Fibroblast of peridontal ligament (primary cell): ENCODE results near the gene CAB39L.
A peak's percentile ranks its signal among the peaks of the same experiment; 100 is the strongest.
"Not testable (repeated sequence)": the region's sequence is repeated elsewhere in the genome, so short reads cannot be mapped to it uniquely, and the experiment has no call there.

Source experiments
- DNase-seq: peaks from one replicate; pipeline ENCODE4 v3.0.0-alpha.2; 2010; ENCODE audit errors: extremely low read depth

CAB39L gene

DNA sequence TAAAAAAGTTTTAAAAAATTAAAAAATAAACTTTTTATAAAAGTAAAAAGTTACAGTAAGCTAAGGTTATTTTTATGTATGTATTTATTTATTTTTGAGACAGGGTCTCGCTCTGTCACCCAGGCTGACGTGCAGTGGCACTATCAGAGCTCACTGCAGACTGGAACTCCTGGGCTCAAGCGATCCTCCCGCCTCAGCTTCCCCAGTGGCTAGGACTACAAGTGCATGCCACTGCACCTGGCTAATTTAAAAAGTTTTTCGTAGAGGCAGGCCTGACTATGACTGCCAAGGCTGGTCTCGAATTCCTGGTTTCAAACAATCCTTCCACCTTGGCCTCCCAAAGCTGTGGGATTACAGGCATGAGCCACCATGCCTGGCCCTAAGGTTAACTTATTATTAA, 132.0 kb downstream of the CAB39L start:
- DNase-seq: no peak

DNA sequence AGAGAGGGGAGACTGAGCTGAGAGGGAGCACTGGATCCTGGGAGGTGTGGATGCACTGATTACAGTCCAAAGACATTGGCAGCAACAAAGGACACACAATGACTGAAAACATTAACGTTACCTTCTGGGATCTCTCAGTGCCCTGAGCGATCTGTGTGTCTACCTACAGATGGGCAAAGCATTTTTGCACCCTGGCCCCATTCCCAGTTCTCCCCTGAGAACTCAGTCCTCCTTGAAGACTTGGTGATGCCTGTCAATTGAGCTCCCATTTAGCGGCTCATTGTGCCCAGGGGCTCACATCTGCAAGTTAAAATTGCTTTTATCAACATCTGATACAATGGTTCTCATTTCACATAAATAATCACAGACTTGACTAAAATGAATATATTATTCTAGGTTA, 133.6 kb downstream of the CAB39L start:
- no peak for DNase-seq

DNA sequence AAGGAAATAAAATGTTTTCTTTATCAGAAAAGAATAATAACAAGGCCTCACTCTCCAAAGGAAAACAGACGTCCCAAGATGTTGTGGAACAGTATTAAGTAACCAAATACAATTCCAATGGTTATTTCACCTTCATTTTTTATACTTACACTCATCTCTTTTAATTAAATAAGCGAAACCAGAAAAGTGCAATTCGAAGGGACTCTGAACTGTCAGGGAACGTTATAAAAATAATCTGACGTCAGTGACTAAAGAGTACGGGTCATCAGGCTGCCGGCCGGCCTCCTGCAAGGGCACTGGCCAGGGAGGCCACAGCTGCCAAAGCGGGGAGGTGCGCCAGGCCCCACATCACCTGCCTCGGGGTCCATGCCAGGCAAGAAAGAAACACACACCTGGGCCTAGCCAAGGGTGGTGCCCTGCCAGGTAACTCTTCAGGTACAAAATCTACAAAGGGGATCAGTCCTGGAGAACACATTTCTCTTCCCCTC, 134.9 kb downstream of the CAB39L start:
- DNase-seq: peak; percentile 25

DNA sequence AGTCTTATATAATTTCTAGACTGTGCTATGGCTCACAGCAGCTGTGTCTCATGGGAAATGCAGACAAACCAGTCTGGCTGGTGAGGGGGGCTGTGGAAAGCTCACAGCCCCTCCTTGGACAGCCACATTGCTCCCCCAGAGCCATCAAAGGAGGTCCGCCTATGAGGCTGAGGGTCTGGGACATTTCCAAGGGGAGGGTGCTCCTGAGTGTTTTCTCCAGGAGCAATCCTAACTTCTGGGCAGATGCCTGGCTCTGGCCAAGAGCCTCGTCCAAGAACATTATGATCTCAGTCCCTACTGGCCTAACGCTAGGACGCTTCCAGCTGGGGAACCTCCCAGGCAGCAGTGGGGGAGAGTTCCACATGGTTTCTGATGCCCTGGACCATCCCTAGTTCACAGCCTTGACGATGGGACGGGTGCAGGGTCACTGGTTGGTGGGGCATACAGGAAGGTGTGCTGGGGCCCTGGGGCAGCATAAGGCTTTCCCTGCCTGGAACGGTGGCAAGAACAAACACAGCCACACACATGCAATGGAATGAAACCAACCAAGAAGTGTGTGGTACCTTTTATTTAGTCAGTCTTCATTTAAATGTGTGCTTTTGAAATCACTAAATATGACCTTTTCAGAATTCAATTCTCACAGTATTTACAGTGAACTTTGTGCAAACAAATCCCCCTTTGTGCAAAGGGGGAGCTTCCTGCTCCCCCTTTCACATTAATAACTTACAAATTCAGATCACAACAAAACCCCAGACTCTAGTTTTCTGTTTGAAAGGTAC, 135.6 kb downstream of the CAB39L start:
- peak; percentile 91 for DNase-seq

DNA sequence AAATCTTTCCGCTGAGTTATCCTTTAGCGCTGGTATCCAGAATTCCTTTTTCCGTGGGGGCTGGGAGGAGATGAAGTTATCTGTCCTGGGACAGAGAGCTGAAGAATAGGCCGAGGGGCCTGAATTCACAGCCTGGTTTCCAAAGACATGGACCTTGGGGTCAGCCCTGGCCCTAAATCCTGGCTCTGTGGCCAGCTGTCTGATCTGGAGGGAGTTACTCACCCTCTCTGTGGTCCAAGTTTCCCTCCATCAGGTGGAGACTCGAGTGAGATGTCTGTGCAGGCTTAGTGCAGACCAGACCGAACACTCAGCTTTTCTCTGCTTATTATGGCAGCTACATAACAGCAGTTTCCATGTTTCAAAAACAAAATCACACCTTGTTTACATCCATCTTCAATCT, 136.5 kb downstream of the CAB39L start:
- DNase-seq: no peak

DNA sequence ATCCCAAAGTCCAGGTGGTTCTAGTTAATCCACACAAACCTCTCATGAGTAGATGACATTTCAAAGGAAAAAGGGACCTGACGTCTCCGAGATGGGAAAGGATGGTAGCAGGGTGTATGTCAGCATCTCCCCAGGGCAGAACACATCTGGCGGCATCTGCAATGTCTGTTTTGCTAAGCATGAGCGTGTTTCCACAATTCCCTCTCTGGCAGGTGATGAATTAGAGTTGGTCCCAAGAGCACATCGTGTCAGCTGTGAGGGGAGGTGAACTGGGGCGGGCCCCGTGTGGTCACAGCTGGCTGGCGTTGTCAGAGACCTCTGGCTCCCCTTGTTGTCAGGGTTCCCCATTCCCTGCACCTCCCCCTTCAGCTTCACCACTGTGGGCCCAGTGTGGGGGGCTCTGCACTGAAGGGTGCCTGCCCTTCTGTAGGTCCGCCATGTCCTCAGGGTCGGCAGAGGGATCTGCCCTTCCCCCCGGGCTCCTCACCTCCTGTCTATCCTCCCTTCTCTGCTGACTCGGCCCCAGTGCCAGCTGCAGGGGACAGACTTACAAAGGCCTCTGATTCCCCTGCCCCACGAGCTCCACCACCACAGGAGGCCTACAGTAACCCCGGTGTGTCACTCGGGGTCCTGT, 138.0 kb downstream of the CAB39L start:
- DNase-seq: no peak

DNA sequence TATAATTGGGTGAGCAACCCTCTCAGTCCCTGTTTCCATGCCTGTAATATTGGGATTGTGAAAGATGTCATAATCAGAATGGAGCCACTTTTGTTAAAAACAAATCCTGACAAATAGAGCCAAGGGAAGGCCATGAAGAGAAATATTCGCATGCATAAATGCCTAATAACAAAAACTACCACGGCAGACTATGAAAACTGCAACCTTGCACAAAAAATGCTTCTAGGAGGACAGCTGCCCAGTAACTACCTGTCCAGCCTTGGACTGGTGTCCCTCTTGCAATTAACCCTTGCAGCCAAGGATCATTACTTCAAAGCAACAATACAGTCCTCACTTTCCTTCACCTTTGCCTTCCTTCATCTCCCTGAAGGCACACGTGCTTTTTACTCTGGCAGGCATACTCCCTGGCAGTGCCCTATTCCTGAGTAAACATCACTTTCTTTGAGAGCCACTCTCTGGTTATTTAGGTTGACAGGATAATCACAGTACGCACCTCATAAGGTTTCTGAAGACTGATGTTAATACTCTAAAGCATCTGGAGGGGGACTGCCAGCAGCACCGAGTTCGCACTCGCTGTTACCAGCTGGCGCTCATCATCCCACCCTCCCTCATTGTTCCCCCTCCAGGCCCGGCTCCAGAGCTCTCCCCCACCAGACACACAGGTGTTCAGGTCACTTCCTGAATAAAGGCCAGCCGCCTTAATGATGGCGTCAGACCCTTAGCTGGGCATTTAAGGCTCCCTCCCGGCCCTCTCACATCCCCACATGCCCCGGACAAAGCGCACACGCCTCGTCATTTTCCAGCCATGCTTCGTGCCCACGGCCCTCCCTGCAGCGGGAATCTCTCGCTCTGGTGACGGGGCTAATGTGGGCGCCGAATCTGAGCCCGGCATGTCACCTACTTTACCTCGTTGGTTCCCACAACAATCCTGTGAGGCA, 138.8 kb downstream of the CAB39L start:
- DNase-seq: no peak

DNA sequence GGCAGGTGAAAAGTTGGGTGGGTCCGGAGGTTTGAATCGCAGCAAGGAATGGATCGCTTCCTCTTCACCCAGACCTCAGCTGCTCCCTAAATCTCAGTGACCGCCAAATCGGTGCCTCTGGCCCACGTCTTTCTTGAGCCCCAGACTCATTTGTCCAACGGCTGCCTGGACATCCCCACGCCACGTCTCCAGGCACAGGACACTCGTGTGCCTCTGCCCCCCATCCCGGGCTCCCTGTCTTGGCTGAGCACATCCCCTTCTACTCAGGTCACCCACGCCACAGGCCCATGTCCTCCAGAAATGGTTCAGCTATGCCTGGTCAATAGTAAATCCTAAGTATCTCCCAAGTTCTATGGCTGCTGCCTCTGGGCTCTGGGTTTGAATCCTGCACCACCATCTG, 139.5 kb downstream of the CAB39L start:
- DNase-seq: no peak

DNA sequence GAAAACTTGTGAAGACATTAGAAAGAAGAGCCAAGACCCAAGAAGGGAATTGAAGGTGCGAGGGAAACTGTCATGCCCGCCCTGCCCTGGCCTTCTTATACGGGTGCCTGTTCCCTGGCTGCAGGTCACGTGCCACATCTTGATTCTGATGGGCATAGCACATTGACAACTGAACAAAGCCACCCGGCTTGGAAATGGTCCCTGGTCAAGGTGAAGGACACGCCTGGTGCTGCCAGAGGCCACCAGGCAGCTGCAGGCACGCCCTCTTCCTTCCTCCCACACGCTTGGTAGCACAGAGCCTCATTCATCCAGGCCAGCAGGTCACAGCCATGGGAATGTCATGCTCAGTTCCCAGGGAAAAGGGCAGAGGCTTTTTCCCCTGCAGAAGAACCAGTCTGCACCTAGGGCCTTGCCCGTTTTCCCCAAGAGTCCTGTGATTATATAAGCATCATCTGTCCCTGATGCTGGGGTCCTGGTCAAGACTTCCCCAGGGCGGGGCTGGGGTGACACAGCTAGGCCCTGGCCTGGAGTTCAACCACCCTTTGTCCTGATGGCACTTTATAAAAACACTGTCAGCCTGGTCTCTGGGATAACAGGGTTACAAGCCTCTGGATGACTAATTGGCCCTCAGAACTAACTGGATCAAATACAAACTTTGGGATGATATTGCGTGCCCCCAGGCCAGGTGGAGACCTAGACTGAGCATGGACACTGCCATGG, 140.2 kb downstream of the CAB39L start:
- DNase-seq: no peak

DNA sequence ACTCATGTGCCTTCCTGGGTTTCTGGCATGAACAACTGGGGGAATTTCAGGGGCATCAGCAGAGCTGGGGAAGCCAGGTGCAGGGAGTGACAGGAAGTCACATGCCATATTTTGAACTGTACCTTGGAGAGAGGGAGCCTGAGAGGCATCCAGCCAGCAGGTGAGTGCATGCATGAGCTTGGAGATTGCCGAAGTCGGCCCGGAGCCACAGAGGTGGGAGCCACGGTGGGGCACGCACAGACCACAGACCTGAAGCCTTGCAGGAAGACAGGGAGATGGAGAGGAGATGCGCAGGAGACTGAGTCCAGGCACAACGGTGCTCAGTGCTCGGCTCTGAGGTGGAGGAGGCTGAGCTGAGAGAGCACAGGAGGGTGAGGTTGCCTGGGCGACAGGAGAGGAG, 141.0 kb downstream of the CAB39L start:
- no peak for DNase-seq

DNA sequence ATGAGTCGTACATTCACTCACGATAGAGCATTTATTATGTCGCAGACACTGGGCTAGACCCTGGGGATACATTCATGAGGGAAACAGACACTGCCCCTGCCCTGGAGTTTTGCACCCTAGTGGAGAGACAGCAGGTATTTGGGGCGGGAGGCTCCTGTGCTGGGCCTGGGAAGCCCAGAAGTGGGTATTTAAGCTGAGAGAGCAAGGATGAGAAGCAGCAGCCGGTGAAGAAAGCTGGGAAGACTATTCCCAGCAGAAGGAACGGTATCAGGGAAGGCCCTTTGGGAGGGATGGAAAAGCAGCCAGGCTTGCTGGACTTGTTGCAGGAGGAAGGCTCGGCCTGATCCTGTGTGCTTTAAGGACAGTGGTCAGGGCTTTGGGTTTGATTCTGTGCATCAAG, 141.6 kb downstream of the CAB39L start:
- DNase-seq: no peak

DNA sequence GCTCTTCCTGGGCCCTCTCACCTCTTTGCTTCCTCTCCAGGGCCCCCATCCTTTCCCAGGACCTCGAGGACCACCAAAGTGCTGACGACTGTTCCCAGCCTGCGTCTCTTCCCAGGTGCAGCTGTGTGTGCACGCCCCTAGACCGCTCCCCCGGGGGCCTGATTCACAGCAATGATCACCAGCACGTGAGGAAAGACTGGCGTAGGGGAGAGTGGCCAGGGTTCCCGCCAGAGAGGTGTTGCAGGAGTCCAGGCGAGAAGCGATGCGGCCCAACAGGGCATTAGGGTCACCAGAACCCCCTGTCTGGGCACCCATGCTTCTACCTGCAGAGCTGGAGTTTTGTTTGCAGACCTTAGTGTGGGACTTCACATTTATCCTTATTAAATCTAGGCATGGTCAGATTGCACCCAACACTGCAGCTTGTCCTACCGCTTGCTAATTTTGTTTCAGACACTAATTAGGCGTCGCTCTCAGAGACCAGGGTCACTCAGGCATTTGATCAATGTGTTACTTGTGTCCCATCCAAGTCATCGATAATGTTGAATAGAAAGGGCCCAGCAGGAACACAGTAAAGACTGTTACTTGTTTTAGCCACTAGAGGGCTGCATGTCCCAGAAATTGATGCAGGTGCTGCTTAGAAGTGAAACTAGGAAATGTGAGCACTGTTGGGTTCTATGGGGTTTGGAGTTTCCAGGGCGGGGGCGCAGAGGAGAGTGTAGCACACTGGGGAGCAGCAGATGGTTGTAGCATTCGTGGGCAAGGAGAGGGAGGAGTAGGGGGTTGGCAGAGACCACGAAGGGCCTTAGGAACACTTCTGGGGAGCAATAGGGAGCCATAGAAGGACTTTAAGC, 142.9 kb downstream of the CAB39L start:
- DNase-seq: peak; percentile 84

DNA sequence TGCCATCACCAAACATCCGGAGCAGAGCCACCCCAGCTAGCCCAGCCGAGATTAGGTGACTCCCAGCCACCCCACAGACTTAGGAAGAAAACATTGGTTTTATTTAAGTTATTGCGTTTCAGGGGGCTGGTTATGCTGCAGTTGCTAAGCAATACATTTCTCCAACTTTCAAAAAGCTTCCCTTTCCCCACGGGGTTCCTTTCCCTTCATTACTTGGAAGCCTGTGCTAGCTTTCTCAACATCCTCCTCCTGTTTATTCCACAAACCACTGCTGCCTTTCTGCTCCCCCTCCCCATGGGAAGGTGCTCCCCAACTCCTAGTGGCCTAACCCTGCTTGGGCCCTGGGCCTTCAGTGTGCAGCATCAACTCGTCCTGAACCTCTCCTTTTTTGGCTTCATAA, 143.6 kb downstream of the CAB39L start:
- peak; percentile 47 for DNase-seq

DNA sequence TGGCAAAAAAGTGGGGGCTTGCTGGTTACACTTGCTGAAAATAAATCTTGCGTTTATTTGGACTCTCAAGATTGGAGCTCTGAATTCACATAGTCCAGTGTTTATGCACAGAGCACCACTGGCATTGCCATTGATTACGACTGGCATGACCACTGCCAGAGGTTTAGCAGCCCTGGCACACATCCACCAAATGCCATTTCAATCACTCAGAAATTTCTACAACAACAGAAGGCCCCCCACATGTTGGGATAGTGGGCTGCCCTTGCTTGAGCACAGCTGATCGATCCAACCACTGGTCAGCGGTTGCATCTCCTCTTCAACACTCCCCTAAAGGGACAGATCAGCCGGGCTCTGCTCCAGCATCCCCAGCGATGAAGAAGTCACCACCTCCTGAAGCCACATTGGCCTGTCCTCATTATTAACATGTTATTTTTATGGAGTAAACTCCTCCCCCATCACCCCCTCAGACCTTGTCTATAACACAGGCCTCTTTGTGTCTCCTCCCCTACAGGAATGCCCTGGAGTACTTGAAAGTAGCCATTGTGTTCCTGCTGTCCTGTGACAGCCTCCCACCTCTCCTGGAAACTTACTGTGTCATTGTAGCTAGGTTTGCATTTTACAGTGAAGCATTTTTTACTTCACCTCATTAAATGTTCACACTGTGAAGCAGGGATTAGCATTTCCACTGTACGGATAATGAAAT, 144.8 kb downstream of the CAB39L start:
- DNase-seq: no peak

DNA sequence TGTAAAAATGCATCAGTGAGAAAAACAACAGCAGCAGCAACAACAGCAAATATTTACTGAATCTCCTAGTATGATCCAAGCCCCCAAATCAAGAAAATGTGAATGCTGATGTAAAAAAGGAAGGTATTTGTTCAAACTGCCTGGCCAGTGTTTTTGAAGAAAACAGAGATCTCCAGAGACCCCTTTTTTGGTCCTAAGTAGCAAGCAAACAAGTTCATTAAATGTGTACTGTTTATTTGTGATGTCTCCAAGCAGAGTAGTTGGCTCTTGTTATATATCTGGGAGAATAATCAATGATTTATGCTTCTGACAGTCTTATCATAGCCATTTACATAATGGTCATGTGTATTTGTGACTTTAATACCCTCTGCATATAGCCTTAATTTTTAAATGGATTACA, 145.4 kb downstream of the CAB39L start:
- DNase-seq: no peak

DNA sequence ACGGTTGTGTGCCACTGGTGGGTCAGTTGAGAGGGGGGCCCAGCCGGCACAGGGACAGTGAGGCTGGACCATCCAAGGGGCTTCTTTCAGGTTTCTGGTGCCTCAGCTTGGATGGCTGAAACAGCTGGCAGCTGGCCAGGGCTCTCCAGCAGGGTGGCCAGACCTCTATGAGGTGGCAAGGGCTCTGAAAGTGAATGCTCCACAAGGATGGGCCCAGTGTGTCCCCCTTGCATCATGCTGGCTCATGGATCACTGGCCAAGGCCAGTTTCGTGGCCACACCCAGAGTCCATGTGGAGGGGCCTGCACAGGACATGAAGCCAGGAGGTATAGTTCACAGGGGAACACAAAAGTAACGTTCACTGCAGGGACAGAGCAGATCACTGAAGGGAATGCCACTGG, 146.5 kb downstream of the CAB39L start:
- no peak for DNase-seq

DNA sequence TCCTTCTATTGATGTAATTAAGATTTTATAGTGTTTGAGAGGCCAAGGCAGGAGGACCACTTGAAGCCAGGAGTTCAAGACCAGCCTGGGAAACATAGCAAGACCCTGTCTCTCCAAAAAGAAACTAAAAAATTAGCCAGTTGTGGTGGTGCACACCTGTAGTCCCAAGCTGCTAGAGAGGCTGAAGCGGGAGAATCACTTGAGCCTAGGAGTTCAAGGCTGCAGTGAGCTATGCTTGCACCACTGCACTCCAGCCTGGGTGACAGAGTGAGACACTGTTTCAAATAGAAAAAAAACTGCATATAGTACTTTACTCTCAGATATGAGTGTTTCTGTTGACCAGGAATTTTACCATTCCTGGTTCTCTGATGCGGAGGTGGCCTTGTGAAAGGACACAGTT, 147.2 kb downstream of the CAB39L start:
- no peak for DNase-seq

DNA sequence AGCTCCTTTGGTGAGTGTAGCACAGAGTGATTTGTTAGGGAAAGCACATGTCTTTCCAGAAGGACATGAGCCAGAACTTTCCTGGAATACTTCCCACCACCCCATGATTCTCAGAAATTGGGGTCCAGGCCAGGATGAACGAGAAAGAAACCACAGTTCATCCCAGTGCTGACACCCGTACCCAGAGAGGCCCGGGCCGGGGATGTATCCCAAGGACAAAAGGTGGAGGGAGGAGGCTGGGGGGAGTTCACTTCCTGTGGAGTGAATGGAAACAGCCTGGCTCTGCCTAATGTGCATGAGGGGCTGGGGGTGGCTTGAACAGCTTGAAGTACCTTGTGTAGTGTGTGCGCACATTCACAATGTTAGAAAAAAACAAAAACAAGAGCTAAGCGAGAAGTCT, 148.6 kb downstream of the CAB39L start:
- DNase-seq: no peak

DNA sequence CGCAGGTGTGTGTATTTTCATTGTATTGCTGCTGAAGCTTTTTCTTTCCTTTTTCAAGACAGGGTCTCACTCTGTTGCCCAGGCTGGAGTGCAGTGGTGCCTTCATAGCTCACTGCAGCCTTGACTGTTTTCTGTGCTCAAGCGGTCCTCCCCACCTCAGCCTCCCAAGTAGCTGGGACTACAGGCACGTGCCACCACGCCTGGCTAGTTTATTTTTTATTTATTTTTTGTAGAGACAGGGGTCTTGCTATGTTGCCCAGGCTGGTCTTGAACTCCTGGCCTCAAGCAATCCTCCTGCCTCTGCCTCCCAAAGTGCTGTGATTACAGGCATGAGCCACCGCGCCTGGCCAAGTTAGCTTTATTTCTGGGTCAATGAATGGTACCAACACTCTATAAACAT, 149.1 kb downstream of the CAB39L start:
- not testable (repeated sequence) for DNase-seq
